Measurements from ENCODE around the gene DYNLT5. TPM values are rescaled to one million over a fixed set of nuclear protein-coding genes. Genes with fewer than 3 reads are reported as not detected.
"Not testable (repeated sequence)": the region's sequence is repeated elsewhere in the genome, so short reads cannot be mapped to it uniquely, and the experiment has no call there.

Gene DYNLT5
- polyA plus RNA-seq, 2 of the 4 experiments (the other 2 are of a cell fraction), result not detected

DNA sequence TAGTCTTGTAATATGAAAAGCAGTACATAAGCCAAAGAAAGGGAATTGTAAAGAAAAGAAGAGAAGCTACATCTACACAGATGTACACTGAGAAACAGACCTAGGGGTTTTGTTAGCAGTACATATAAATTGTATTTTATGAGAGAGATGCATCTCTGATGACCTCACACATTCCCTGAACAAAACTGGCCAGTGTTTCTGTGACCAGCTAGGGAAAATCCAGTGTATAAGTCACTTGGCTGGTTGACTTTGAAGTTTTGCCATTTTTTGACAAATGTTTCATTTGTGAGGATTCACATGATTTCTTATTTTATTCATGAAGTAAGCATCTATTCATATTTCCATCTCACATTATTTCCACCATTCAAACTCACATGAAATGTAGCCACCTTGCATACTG, 28.3 kb upstream of the DYNLT5 start (continued):
- TF ChIP-seq SREBF2 (IDR thresholded peaks at IDR 0.05) (no peak), EP300 (IDR thresholded peaks at IDR 0.05) (no peak), RNF2 (IDR thresholded peaks at IDR 0.05; ENCODE audit: borderline replicate concordance, low read depth) (no peak), JUNB (IDR thresholded peaks at IDR 0.05) (no peak), ESRRA (IDR thresholded peaks at IDR 0.05; ENCODE audit: borderline replicate concordance, low read length) (no peak)
- TF ChIP-seq, protein P1, sequence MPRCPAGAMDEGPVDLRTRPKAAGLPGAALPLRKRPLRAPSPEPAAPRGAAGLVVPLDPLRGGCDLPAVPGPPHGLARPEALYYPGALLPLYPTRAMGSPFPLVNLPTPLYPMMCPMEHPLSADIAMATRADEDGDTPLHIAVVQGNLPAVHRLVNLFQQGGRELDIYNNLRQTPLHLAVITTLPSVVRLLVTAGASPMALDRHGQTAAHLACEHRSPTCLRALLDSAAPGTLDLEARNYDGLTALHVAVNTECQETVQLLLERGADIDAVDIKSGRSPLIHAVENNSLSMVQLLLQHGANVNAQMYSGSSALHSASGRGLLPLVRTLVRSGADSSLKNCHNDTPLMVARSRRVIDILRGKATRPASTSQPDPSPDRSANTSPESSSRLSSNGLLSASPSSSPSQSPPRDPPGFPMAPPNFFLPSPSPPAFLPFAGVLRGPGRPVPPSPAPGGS (IDR thresholded peaks at IDR 0.05), result no peak

DNA sequence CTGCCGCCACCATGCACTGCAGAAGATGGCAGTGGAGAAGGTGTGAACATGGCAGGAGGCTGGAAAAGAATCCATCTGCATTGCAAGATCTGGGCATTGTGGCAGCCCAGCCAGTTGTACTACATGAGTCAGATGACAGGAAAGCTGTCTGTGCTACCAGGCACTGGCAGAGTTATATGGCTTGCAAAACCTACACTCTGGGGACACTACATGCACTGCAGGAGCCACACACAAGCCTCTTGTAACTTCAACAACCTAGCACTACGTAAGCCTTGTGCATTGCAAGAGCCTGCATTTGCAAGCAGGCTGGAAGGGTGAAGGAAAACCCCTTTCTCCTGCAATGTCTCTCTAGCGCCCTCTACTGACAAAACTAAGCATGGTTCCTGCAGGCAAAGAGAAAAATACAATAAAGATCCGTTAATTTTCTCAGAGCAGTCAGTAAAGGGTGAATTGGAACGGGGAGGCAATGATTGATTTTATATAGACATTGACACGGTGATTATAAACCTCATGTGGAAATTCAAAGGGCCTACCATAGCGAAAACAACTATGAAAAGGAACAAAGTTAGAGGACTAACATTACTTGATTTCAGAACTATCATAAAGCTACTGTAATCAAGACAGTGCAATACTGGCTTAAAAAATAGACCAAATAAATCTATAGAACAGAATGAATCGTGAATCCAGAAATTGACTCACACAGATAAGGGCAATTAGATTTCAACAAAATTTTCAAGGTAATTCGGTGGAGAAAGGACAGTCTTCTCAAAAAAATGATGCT, 26.2 kb upstream of the DYNLT5 start:
- no peaks in the 10 kb centered on the region for H3K4me1 ChIP-seq
- CTCF ChIA-PET, result interaction anchor here (0.6 to 3.0 kb wide), 24 partner anchors 10 to 485 kb away, joined by 3 to 24 read pairs (median 3); no protein-coding TSS in a partner anchor
- peak; percentile 58 for TF ChIP-seq SMC3 (IDR thresholded peaks at IDR 0.05)
- no peak for TF ChIP-seq PHF8 (IDR thresholded peaks at IDR 0.05; ENCODE audit: borderline replicate concordance, low read depth)
- TF ChIP-seq, protein P2, sequence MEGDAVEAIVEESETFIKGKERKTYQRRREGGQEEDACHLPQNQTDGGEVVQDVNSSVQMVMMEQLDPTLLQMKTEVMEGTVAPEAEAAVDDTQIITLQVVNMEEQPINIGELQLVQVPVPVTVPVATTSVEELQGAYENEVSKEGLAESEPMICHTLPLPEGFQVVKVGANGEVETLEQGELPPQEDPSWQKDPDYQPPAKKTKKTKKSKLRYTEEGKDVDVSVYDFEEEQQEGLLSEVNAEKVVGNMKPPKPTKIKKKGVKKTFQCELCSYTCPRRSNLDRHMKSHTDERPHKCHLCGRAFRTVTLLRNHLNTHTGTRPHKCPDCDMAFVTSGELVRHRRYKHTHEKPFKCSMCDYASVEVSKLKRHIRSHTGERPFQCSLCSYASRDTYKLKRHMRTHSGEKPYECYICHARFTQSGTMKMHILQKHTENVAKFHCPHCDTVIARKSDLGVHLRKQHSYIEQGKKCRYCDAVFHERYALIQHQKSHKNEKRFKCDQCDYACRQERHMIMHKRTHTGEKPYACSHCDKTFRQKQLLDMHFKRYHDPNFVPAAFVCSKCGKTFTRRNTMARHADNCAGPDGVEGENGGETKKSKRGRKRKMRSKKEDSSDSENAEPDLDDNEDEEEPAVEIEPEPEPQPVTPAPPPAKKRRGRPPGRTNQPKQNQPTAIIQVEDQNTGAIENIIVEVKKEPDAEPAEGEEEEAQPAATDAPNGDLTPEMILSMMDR (IDR thresholded peaks at IDR 0.05), result peak; percentile 71
- TF ChIP-seq RAD21 (conservative IDR thresholded peaks at IDR 0.05 in 1 of 2, IDR thresholded peaks at IDR 0.05 in 1 of 2), result peak; percentile 69 to 71
- DNase-seq (ENCODE audit: low read depth in 1 of 2, low spot score in 1 of 2) (peak; percentile 2 to 49), ATAC-seq (peak; percentile 64 to 81; a peak in 5 of 6 replicates), FAIRE-seq (no peak)
- POLR2A ChIA-PET, result no interaction called here
- no peaks in the 10 kb centered on the region for H3K9me3 ChIP-seq
- WGBS (ENCODE audit: missing lambda C conversion rate), result 16% methylated on average over 9 of the region's 9 CpGs
- no peak overlapping the region for H3K4me3 ChIP-seq
- H3K27ac ChIP-seq, result no peak overlapping the region
- no peak overlapping the region for H3K4me2 ChIP-seq

DNA sequence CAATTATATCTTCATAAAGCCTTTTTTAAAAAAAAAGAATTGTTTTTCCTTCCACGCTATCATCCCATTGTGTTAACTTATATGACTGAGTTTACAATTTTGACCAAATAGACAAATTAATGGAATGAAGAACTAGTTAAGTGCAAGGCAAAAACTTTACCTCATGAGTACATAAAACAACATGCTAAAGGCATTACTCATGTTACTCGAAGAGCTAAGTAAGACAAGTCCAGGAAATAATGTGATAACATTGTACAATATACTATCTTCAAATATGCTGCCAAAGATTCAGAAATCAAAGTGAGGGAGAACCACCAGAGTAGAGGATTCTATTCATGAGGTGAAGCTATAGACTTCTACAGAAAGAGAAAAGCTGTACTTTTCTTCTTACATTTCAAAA, 24.2 kb upstream of the DYNLT5 start:
- POLR2A ChIA-PET, result no interaction called here
- no peaks in the 10 kb centered on the region for H3K4me1 ChIP-seq
- CTCF ChIA-PET, result interaction anchor here (0.7 kb wide), 1 partner anchor 12 kb away, joined by 3 read pairs; no protein-coding TSS in a partner anchor
- DNase-seq (ENCODE audit: low read depth in 1 of 2, low spot score in 1 of 2), result no peak
- no peak overlapping the region for H3K4me2 ChIP-seq
- WGBS (ENCODE audit: missing lambda C conversion rate), result 40% methylated on average over 2 of the region's 2 CpGs
- no peak for ATAC-seq
- H3K27ac ChIP-seq, result no peak overlapping the region
- no peaks in the 10 kb centered on the region for H3K9me3 ChIP-seq
- H3K4me3 ChIP-seq, result no peak overlapping the region
- TF ChIP-seq ESRRA (IDR thresholded peaks at IDR 0.05; ENCODE audit: borderline replicate concordance, low read length) (no peak), SREBF2 (IDR thresholded peaks at IDR 0.05) (no peak), EHMT2 (IDR thresholded peaks at IDR 0.05; ENCODE audit: low read depth) (no peak), MAFK (IDR thresholded peaks at IDR 0.05; ENCODE audit: partially characterized antibody) (no peak), RNF2 (IDR thresholded peaks at IDR 0.05; ENCODE audit: borderline replicate concordance, low read depth) (no peak), HOXB13 (CRISPR knock-in tag; IDR thresholded peaks at IDR 0.05; ENCODE audit: low read depth) (no peak), NR3C1 (IDR thresholded peaks at IDR 0.05) (no peak)
- TF ChIP-seq, protein P3, sequence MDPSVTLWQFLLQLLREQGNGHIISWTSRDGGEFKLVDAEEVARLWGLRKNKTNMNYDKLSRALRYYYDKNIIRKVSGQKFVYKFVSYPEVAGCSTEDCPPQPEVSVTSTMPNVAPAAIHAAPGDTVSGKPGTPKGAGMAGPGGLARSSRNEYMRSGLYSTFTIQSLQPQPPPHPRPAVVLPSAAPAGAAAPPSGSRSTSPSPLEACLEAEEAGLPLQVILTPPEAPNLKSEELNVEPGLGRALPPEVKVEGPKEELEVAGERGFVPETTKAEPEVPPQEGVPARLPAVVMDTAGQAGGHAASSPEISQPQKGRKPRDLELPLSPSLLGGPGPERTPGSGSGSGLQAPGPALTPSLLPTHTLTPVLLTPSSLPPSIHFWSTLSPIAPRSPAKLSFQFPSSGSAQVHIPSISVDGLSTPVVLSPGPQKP (IDR thresholded peaks at IDR 0.05; ENCODE audit: low read depth, low read length), result no peak
- TF ChIP-seq, protein P4, sequence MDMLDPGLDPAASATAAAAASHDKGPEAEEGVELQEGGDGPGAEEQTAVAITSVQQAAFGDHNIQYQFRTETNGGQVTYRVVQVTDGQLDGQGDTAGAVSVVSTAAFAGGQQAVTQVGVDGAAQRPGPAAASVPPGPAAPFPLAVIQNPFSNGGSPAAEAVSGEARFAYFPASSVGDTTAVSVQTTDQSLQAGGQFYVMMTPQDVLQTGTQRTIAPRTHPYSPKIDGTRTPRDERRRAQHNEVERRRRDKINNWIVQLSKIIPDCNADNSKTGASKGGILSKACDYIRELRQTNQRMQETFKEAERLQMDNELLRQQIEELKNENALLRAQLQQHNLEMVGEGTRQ (IDR thresholded peaks at IDR 0.05), result no peak
- TF ChIP-seq, protein P5, sequence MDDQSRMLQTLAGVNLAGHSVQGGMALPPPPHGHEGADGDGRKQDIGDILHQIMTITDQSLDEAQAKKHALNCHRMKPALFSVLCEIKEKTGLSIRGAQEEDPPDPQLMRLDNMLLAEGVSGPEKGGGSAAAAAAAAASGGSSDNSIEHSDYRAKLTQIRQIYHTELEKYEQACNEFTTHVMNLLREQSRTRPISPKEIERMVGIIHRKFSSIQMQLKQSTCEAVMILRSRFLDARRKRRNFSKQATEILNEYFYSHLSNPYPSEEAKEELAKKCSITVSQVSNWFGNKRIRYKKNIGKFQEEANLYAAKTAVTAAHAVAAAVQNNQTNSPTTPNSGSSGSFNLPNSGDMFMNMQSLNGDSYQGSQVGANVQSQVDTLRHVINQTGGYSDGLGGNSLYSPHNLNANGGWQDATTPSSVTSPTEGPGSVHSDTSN (IDR thresholded peaks at IDR 0.05), result no peak
- TF ChIP-seq, protein P1 (IDR thresholded peaks at IDR 0.05), result no peak
- no peak for FAIRE-seq

DNA sequence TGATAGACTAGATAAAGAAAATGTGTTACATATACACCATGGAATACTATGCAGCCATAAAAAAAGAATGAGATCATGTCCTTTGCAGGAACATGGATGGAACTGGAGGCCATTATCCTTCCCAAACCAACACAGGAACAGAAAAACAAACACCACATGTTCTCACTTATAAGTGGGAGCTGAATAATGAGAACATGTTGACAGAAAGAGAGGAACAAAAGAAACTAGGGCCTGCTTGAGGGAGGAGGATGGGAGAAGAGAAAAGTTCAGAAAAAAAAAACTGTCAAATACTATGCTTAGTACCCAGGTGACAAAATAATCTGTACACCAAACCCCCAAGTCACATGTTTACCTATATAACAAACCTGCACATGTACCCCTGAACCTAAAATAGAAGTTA, 23.5 kb upstream of the DYNLT5 start:
- DNase-seq (ENCODE audit: low read depth in 1 of 2, low spot score in 1 of 2); H3K9me3 ChIP-seq; FAIRE-seq; H3K27ac ChIP-seq; H3K4me1 ChIP-seq; CTCF ChIA-PET; ATAC-seq; H3K4me2 ChIP-seq; H3K4me3 ChIP-seq; POLR2A ChIA-PET: not testable (repeated sequence)

Measured in A549 (cell line).